Fibroblast of lung (primary cell): Measurements from ENCODE around the gene COL15A1. TPM values are rescaled to one million over a fixed set of nuclear protein-coding genes. Genes with fewer than 3 reads are reported as not detected.
A peak's percentile ranks its signal among the peaks of the same experiment; 100 is the strongest.

Experiments
- DNase-seq, 2 donors: peaks; one replicate each; pipeline versions ENCODE4 v3.0.0 to v3.0.0-alpha.2; 2010; ENCODE audit warnings: low read depth in 2 of 2
- H2AFZ ChIP-seq: 2 replicates; pipeline ENCODE4 v1.5.1; 2012; ENCODE audit warnings: low read length, control low read depth, inconsistent platforms
- H3K27ac ChIP-seq: 2 replicates; pipeline ENCODE4 v1.5.1; 2011; ENCODE audit warnings: low read length, control low read depth; ENCODE audit not compliant: insufficient read depth
- H3K27me3 ChIP-seq: 2 replicates; pipeline ENCODE4 v1.5.1; 2011; ENCODE audit warnings: mild to moderate bottlenecking, low read length; ENCODE audit not compliant: control insufficient read depth, insufficient read depth
- H3K36me3 ChIP-seq: 2 replicates; pipeline ENCODE4 v1.5.1; 2011; ENCODE audit warnings: low read length; ENCODE audit not compliant: control insufficient read depth, insufficient read depth
- H3K4me1 ChIP-seq: 2 replicates; pipeline ENCODE4 v1.5.1; 2011; ENCODE audit warnings: low read length; ENCODE audit not compliant: control insufficient read depth, insufficient read depth; ENCODE audit errors: extremely low read depth
- H3K4me2 ChIP-seq: 2 replicates; pipeline ENCODE4 v1.5.1; 2011; ENCODE audit warnings: low read length, control low read depth; ENCODE audit not compliant: insufficient read depth; ENCODE audit errors: extremely low read depth
- H3K4me3 ChIP-seq, 4 experiments: fragments of 200-600 bp in 1 of 4; sonication (generic) in 1 of 4; replicated peaks in 1 of 4; 2 replicates each; pipeline ENCODE4 v1.5.1; 2011 to 2016; ENCODE audit warnings: low read length in 4 of 4, low read depth in 3 of 4, mild to moderate bottlenecking in 3 of 4, control low read depth in 2 of 4, inconsistent platforms in 1 of 4, mixed read lengths in 1 of 4; ENCODE audit not compliant: insufficient read depth in 1 of 4; ENCODE audit errors: control extremely low read depth in 1 of 4
- H3K79me2 ChIP-seq: 2 replicates; pipeline ENCODE4 v1.5.1; 2012; ENCODE audit warnings: mild to moderate bottlenecking, low read length, inconsistent platforms; ENCODE audit not compliant: control insufficient read depth, insufficient read depth
- H3K9ac ChIP-seq: 2 replicates; pipeline ENCODE4 v1.5.1; 2011; ENCODE audit warnings: mild to moderate bottlenecking, low read length, control low read depth; ENCODE audit not compliant: insufficient read depth
- H3K9me3 ChIP-seq: 2 replicates; pipeline ENCODE4 v1.5.1; 2012; ENCODE audit warnings: low read depth, low read length; ENCODE audit not compliant: control insufficient read depth, insufficient read depth
- H4K20me1 ChIP-seq: 2 replicates; pipeline ENCODE4 v1.5.1; 2011; ENCODE audit warnings: low read length; ENCODE audit not compliant: control insufficient read depth, insufficient read depth; ENCODE audit errors: extremely low read depth
- CTCF ChIP-seq, 2 donors: IDR thresholded peaks in 1 of 2; conservative IDR thresholded peaks in 1 of 2; 1 replicate in 1 of 2; 2 replicates in 1 of 2; pipeline ENCODE4 v1.5.1; 2011 to 2012; ENCODE audit warnings: low read length in 2 of 2, control low read depth in 1 of 2, inconsistent platforms in 1 of 2, low read depth in 1 of 2, mild to moderate bottlenecking in 1 of 2
- EZH2 ChIP-seq: IDR thresholded peaks from 2 replicates; pipeline ENCODE4 v1.5.1; 2012; ENCODE audit warnings: low read length, control low read depth, mild to moderate bottlenecking; ENCODE audit errors: missing control alignments
- polyA plus RNA-seq, 2 donors: library from polyadenylated mRNA; depleted of rRNA in 1 of 2; stranded (reverse) in 1 of 2; unstranded in 1 of 2; fragments of >200 nt; gene quantifications; 2 replicates each; pipeline ENCODE4 v1.2.1, GENCODE V29; 2011 to 2012; ENCODE audit warnings: missing spikeins in 1 of 2
- total RNA-seq: library from RNA; depleted of rRNA; stranded (reverse); fragments of >200 nt; gene quantifications from 2 replicates; pipeline ENCODE4 v1.2.1, GENCODE V29; 2014

Gene COL15A1
- total and polyA plus RNA-seq, 2 donors (not counting 1 experiment from before 2014, with no cell fraction given): 13.3 to 41.0 TPM

- no peak for TF ChIP-seq CTCF (conservative IDR thresholded peaks at IDR 0.05 in 1 of 2, IDR thresholded peaks at IDR 0.05 in 1 of 2; ENCODE audit: low read depth in 1 of 2, low read length in 2 of 2)
- H3K9ac ChIP-seq: no peak overlapping the region
- H3K36me3 ChIP-seq: no peaks in the 10 kb centered on the region
- no peaks in the 10 kb centered on the region for H3K79me2 ChIP-seq
- DNase-seq: peak in 1 of 2 donors; percentile 88
- no peak overlapping the region for H3K4me3 ChIP-seq
- no peak overlapping the region for H3K27ac ChIP-seq
- no peak overlapping the region for H3K4me2 ChIP-seq
- H4K20me1 ChIP-seq: no peaks in the 10 kb centered on the region
- H3K27me3 ChIP-seq: no peaks in the 10 kb centered on the region
- H2AFZ ChIP-seq: no peak overlapping the region
- H3K9me3 ChIP-seq: no peaks in the 10 kb centered on the region
- H3K4me1 ChIP-seq: peaks cover 24% of the 10 kb centered on the region
Measured at GRCh38 chr9:98964201-98964600, 20.5 kb downstream of the COL15A1 start.

- Histone ChIP-seq H3K9ac (no peak overlapping the region), H3K36me3 (no peaks in the 10 kb centered on the region), H3K9me3 (no peaks in the 10 kb centered on the region), H2AFZ (no peak overlapping the region), H3K4me1 (peaks cover 20% of the 10 kb centered on the region), H4K20me1 (no peaks in the 10 kb centered on the region), H3K4me2 (no peak overlapping the region), H3K27me3 (no peaks in the 10 kb centered on the region), H3K4me3 (no peak overlapping the region), H3K27ac (no peak overlapping the region), H3K79me2 (no peaks in the 10 kb centered on the region)
- DNase-seq: no peak
- TF ChIP-seq EZH2 (no peak), CTCF (conservative IDR thresholded peaks at IDR 0.05 in 1 of 2, IDR thresholded peaks at IDR 0.05 in 1 of 2; ENCODE audit: low read depth in 1 of 2, low read length in 2 of 2) (no peak)
Measured at GRCh38 chr9:98964911-98965336, 21.2 kb downstream of the COL15A1 start.

GRCh38 chr9:98966676-98967075, 23.0 kb downstream of the COL15A1 start:
- Histone ChIP-seq H3K9me3 (no peaks in the 10 kb centered on the region), H2AFZ (no peak overlapping the region), H3K4me3 (no peak overlapping the region), H4K20me1 (no peaks in the 10 kb centered on the region), H3K36me3 (no peaks in the 10 kb centered on the region), H3K27me3 (no peaks in the 10 kb centered on the region), H3K4me2 (no peak overlapping the region), H3K9ac (no peak overlapping the region), H3K79me2 (no peaks in the 10 kb centered on the region), H3K4me1 (peaks cover 20% of the 10 kb centered on the region), H3K27ac (no peak overlapping the region)
- no peak for TF ChIP-seq EZH2
- TF ChIP-seq CTCF (conservative IDR thresholded peaks at IDR 0.05 in 1 of 2, IDR thresholded peaks at IDR 0.05 in 1 of 2; ENCODE audit: low read depth in 1 of 2, low read length in 2 of 2): no peak
- DNase-seq: no peak
